Testis (tissue), 3 donors: ENCODE data around the gene NCK2. TPM values are rescaled to one million over a fixed set of nuclear protein-coding genes. Genes with fewer than 3 reads are reported as not detected.
"Not testable (repeated sequence)": the region's sequence is repeated elsewhere in the genome, so short reads cannot be mapped to it uniquely, and the experiment has no call there.

Experiments
- DNase-seq: peaks from one replicate; pipeline ENCODE4 v3.0.0-alpha.2; 2019
- H3K27ac ChIP-seq, 2 donors: fragments of 200-600 bp; sonication (generic); one replicate each; pipeline ENCODE4 v1.5.1; 2019
- H3K27me3 ChIP-seq: fragments of 200-600 bp; sonication (generic); one replicate; pipeline ENCODE4 v1.5.1; 2019
- H3K36me3 ChIP-seq: fragments of 200-600 bp; sonication (generic); one replicate; pipeline ENCODE4 v1.5.1; 2017; ENCODE audit warnings: low read depth; ENCODE audit errors: missing control alignments
- H3K4me1 ChIP-seq: fragments of 200-600 bp; sonication (generic); one replicate; pipeline ENCODE4 v1.5.1; 2019
- H3K4me3 ChIP-seq, 2 donors: fragments of 200-600 bp; sonication (generic); one replicate each; pipeline ENCODE4 v1.5.1; 2017 to 2019
- H3K9me3 ChIP-seq: fragments of 200-600 bp; sonication (generic); one replicate; pipeline ENCODE4 v1.5.1; 2017
- POLR2A ChIP-seq: fragments of 450-650 bp; IDR thresholded peaks from one replicate; pipeline ENCODE4 v1.6.1; 2017; ENCODE audit warnings: antibody characterized with exemption, mild to moderate bottlenecking, moderate library complexity
- WGBS, 2 donors: methylation state at CpG; one replicate each; pipeline ENCODE4 v1.1.5; 2018; 5-methylcytosine and 5-hydroxymethylcytosine counted together
- intact Hi-C: fragments of 100-400 bp; cut with DNase I; formaldehyde crosslinking; loops from one replicate; pipeline ENCODE4 v1.15.1; 2023; ENCODE audit warnings: low total_unique reads
- polyA plus RNA-seq: library from polyadenylated mRNA; stranded (reverse); fragments of 350-450 nt; fragmentation: Illumina TruSeq; extraction: RNeasy Lipid Tissue Mini Kit (QIAGEN cat#74804); gene quantifications from one replicate; pipeline ENCODE4 v1.2.3, GENCODE V29; 2014; ENCODE audit warnings: low read depth, low replicate concordance; ENCODE audit not compliant: insufficient read depth
- total RNA-seq, 2 donors: library from RNA; depleted of rRNA; stranded (reverse); fragments of >200 nt; gene quantifications; one replicate each; pipeline ENCODE4 v1.2.3, GENCODE V29; 2016
- TF ChIP-seq, protein P1 (sequence below), 3 experiments: fragments of 450-650 bp in 2 of 3; fragments of 200-600 bp in 1 of 3; sonication (generic) in 1 of 3; IDR thresholded peaks; one replicate each; pipeline ENCODE4 v1.5.1; 2016 to 2019; ENCODE audit warnings: antibody characterized with exemption in 3 of 3, mild to moderate bottlenecking in 2 of 3, moderate library complexity in 1 of 3

Gene NCK2
- total and polyA plus RNA-seq, 3 donors from 2014 or later = 67.7 to 168 (median 105) TPM

DNA sequence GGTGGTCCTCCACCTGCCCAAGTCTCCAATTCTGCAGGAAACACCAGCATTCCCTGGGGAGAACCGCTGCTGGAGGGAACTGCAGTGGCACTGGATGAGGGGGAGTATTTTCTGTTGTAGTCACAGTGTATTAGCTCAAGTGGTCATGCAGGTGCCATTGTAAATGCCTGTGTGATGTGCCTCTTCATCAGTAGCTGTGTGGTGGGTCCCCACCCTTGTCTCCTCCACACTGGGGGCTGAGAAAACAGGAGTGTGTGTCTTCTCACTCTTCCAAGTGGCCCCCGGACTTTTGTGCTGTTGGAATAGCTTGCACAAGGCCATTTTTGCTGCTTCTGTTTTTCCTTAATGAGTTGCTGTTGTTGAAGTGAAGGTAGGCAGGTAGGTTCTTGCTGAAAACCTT is 8.7 kb downstream of the NCK2 start:
- Histone ChIP-seq H3K27ac (peak overlapping the region in 1 of 2 donors; percentile 4), H3K9me3 (no peaks in the 10 kb centered on the region), H3K4me1 (peaks cover 42% of the 10 kb centered on the region), H3K27me3 (no peaks in the 10 kb centered on the region), H3K4me3 (no peak overlapping the region), H3K36me3 (no peaks in the 10 kb centered on the region)
- DNase-seq = no peak
- intact Hi-C loops = no loop called here
- TF ChIP-seq, protein P1, sequence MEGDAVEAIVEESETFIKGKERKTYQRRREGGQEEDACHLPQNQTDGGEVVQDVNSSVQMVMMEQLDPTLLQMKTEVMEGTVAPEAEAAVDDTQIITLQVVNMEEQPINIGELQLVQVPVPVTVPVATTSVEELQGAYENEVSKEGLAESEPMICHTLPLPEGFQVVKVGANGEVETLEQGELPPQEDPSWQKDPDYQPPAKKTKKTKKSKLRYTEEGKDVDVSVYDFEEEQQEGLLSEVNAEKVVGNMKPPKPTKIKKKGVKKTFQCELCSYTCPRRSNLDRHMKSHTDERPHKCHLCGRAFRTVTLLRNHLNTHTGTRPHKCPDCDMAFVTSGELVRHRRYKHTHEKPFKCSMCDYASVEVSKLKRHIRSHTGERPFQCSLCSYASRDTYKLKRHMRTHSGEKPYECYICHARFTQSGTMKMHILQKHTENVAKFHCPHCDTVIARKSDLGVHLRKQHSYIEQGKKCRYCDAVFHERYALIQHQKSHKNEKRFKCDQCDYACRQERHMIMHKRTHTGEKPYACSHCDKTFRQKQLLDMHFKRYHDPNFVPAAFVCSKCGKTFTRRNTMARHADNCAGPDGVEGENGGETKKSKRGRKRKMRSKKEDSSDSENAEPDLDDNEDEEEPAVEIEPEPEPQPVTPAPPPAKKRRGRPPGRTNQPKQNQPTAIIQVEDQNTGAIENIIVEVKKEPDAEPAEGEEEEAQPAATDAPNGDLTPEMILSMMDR (IDR thresholded peaks at IDR 0.05) = no peak
- no peak for TF ChIP-seq POLR2A
- WGBS, 2 donors = 61 to 87% methylated on average over 2 of the region's 2 CpGs

DNA sequence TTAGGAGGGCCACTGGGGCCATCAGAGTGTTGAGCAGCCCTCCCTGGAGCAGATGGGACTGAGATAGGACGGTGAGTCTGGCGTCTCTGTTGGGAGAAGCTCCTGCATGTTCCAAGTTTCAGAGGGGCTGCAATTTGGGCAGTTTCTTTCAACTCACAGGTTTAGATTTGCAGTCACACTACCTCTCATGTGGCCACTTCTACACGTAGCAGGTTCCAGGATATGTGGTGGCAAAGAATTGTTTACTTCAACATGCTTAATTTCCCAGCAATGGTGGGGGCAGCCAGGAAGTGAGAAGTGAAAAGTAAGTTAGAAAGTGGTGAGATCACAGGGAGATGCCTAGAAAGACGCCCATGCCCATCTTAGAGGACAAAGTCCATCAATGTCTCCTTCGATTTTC is 9.3 kb downstream of the NCK2 start:
- Histone ChIP-seq H3K4me1 (peaks cover 36% of the 10 kb centered on the region), H3K36me3 (no peaks in the 10 kb centered on the region), H3K27me3 (no peaks in the 10 kb centered on the region), H3K27ac (no peak overlapping the region), H3K9me3 (no peaks in the 10 kb centered on the region), H3K4me3 (no peak overlapping the region)
- no peak for TF ChIP-seq POLR2A
- TF ChIP-seq, protein P1 (IDR thresholded peaks at IDR 0.05) = no peak
- WGBS, 2 donors = 75 to 80% methylated on average over 3 to 5 of the region's 5 CpGs
- intact Hi-C loops = no loop called here
- no peak for DNase-seq

DNA sequence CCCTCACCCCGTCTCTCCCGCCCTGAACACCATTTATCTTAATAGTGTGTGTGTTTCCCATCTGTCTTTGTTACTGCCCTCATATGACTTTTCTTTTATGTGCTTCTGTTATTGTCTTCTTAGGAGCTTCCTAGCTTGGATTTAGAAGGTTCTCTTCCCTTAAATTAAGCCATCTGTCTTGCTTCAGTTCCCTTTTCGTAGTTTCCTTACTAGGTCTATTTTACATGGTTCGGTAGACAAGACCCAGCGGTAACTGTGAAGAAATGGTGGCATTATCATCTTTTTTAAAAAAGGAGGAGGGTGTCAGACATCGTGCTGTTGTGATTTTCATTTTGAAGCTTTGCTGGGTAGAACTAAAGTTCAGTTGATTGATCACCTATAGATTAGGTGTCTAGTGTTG is 10.3 kb downstream of the NCK2 start:
- no peaks in the 10 kb centered on the region for H3K36me3 ChIP-seq
- peaks cover 26% of the 10 kb centered on the region for H3K4me1 ChIP-seq
- 82 to 85% methylated on average over 6 of the region's 6 CpGs for WGBS, 2 donors
- H3K9me3 ChIP-seq = no peaks in the 10 kb centered on the region
- TF ChIP-seq, protein P1 (IDR thresholded peaks at IDR 0.05) = no peak
- TF ChIP-seq POLR2A = no peak
- DNase-seq = no peak
- no peaks in the 10 kb centered on the region for H3K27me3 ChIP-seq
- intact Hi-C loops = no loop called here
- H3K4me3 ChIP-seq = no peak overlapping the region
- no peak overlapping the region for H3K27ac ChIP-seq

DNA sequence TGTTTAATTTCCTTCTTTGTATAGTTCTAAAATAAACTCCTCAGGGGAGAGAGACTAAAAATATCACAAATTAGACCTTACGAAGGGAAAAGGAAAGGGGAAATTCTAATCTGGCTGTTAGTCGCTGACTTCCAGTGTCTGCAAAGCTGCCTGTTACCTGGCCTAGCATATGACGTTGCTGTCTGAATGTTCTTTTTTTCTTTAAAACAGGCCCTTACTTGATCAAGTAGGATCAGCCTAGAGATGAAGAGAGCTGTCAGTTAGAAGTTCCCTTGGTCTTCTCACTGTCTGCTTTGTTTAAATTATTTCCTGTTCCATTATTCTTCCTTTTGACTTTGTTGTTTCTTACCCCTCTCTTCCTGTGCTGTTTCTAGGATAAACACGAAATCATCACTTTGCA is 11.2 kb downstream of the NCK2 start:
- peaks cover 20% of the 10 kb centered on the region for H3K4me1 ChIP-seq
- H3K36me3 ChIP-seq = no peaks in the 10 kb centered on the region
- H3K27me3 ChIP-seq = no peaks in the 10 kb centered on the region
- no peak for DNase-seq
- no peak overlapping the region for H3K4me3 ChIP-seq
- TF ChIP-seq POLR2A = no peak
- TF ChIP-seq, protein P1 (IDR thresholded peaks at IDR 0.05) = no peak
- no peaks in the 10 kb centered on the region for H3K9me3 ChIP-seq
- intact Hi-C loops = no loop called here
- WGBS, 2 donors = 49 to 55% methylated on average over 4 of the region's 4 CpGs
- H3K27ac ChIP-seq = no peak overlapping the region

DNA sequence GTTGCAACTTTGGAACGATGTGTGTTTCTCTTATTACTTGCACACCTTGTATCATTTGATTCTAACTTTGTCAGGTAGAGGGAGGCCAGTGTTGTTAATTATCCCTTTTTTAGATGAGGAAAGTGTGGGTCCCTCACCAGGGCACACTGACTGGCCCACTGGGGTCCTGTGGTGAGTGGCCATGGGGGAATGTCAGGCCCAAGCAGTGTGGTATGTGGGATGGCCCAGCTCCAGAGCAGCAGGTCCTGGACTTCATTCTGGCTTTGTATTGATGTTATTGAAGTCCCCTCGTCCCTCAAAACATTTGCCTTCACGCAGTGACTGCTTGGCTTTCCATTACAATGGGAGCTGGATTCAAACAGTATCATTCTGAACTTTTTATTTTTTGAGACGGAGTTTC is 11.7 kb downstream of the NCK2 start:
- intact Hi-C loops = no loop called here
- DNase-seq = no peak
- Histone ChIP-seq H3K36me3 (no peaks in the 10 kb centered on the region), H3K4me1 (peaks cover 25% of the 10 kb centered on the region), H3K27me3 (no peaks in the 10 kb centered on the region), H3K27ac (no peak overlapping the region), H3K4me3 (no peak overlapping the region), H3K9me3 (no peaks in the 10 kb centered on the region)
- TF ChIP-seq POLR2A = no peak
- TF ChIP-seq, protein P1 (IDR thresholded peaks at IDR 0.05) = no peak
- WGBS, 2 donors = 62 to 67% methylated on average over 4 of the region's 4 CpGs

DNA sequence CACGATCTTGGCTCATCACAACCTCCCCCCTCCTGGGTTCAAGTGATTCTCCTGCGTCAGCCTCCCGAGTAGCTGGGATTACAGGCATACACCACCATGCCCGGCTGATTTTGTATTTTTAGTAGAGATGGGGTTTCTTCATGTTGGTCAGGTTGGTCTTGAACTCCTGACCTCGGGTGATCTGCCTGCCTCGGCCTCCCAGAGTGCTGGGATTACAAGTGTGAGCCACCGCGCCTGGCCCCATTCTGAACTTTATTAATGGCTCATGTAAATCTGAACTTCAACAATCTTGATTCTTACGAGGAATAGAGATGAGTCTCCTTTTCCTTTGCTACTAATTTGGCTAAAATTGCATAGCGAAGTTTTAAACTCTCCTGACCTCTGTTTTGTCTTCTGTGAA is 12.2 kb downstream of the NCK2 start:
- DNase-seq, H3K27ac ChIP-seq, intact Hi-C loops, H3K4me3 ChIP-seq, H3K36me3 ChIP-seq, H3K9me3 ChIP-seq, H3K27me3 ChIP-seq: not testable (repeated sequence)
- peaks cover 24% of the 10 kb centered on the region for H3K4me1 ChIP-seq
- WGBS, 2 donors = 72 to 82% methylated on average over 10 of the region's 10 CpGs
